Epithelial cell of proximal tubule (primary cell): ENCODE data around the gene MTERF1. TPM values are rescaled to one million over a fixed set of nuclear protein-coding genes. Genes with fewer than 3 reads are reported as not detected.

Source experiments
- DNase-seq: peaks from one replicate; pipeline ENCODE4 v3.0.0-alpha.2; 2011; ENCODE audit warnings: low read depth
- H3K4me3 ChIP-seq: 2 replicates; pipeline ENCODE4 v1.5.1; 2011; ENCODE audit warnings: low read depth, mild to moderate bottlenecking, low read length
- CTCF ChIP-seq: conservative IDR thresholded peaks from 2 replicates; pipeline ENCODE4 v1.5.1; 2012; ENCODE audit warnings: low read depth, mild to moderate bottlenecking, low read length
- total RNA-seq: library from RNA; depleted of rRNA; stranded (reverse); fragments of >200 nt; gene quantifications from 2 replicates; pipeline ENCODE4 v1.2.3, GENCODE V29; 2015

Gene MTERF1
- total RNA-seq, 1 donor from 2014 or later, result 5.7 TPM

DNA sequence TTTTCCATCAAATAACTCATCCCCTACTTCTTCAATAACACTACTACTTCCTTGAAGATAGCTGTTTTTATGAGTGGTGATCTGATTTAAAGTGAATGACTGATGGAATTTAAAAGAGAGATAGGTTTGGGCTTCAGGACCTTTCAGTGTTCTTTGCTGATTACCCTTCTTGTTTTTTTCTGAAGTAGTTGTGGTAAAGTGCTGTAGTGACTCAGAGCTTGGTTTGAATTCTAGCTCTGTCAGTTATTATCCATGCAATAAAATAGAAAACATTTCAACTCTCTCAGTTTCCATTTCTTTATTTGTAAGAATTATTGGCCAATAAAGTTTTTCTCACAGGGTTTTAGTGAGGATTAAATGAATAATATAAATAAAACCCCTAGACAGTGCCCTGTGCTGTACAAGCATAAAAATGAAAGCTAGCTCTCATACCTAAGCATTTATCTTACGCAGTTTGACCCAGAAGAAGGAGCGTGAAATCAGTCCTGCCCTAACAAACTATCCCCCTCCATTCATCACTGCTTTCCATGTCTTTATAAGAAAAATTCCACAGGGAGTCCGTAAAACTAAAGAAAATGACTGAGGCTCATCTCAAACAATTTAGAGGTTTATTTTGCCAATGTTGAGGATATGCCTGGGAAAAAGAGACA lies 35.0 kb upstream of the MTERF1 start:
- DNase-seq, result no peak

GRCh38 chr7:91913612-91914011 lies 33.1 kb upstream of the MTERF1 start:
- no peak for TF ChIP-seq CTCF
- no peak for DNase-seq

More for the DNA sequence above, 35.0 kb upstream of the MTERF1 start:
- no peak for TF ChIP-seq CTCF
- H3K4me3 ChIP-seq, result no peak overlapping the region

GRCh38 chr7:91912494-91912893 lies 32.0 kb upstream of the MTERF1 start:
- DNase-seq, result no peak
- no peak for TF ChIP-seq CTCF
- H3K4me3 ChIP-seq, result no peak overlapping the region

More at GRCh38 chr7:91913612-91914011, 33.1 kb upstream of the MTERF1 start:
- H3K4me3 ChIP-seq, result no peak overlapping the region

DNA sequence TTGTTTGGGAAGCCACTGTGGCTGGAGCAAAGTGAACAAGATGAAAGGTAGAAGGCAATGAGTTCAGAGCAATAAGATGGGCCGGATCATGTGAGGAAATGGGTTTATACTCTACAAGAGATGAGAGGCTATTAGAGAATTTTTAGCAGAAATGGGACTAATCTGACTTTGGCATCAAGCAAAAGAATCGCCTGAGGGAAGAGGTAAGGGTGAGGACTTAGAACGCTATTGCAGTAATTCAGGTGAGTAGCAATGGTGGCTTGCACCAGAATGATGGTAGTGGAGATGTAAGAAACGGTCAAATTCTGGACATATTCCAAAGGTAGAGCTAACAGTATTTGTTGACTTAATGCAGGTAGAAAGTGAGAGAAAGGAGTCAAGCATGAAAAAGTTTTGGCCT lies 30.6 kb upstream of the MTERF1 start:
- no peak overlapping the region for H3K4me3 ChIP-seq
- DNase-seq, result no peak
- no peak for TF ChIP-seq CTCF

GRCh38 chr7:91910171-91910570 lies 29.7 kb upstream of the MTERF1 start:
- no peak for TF ChIP-seq CTCF
- H3K4me3 ChIP-seq, result no peak overlapping the region
- DNase-seq, result no peak

DNA sequence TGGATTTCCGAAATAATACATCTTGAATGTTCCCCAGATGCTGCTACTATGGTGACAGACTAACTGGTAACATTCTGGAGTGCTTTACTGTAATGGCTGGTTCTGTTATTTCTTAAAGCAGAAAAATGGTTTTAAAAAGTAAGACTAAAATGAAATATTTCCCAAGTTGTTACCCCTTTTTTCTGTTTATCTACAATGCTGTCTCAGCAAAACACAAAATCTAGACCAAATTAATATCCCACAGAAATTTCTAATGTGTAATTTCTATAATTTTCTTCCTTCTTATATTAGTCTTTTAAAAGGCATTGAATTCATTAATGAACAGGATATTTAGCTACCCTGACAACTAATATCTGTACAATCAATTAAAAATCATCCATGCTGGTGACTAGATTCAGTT lies 19.1 kb upstream of the MTERF1 start:
- no peak for TF ChIP-seq CTCF
- no peak for DNase-seq
- H3K4me3 ChIP-seq, result no peak overlapping the region

- DNase-seq, result no peak
These were observed 17.9 kb upstream of the MTERF1 start for GRCh38 chr7:91898240-91898992.

More at GRCh38 chr7:91898240-91898992, 17.9 kb upstream of the MTERF1 start:
- TF ChIP-seq CTCF, result no peak
- H3K4me3 ChIP-seq, result no peak overlapping the region
